H1 (cell line): Measurements from ENCODE around the gene TNS1. TPM values are rescaled to one million over a fixed set of nuclear protein-coding genes. Genes with fewer than 3 reads are reported as not detected.

Experiments used
- CTCF ChIA-PET: fragments of 300-600 bp; sonication (Branson Sonifier 250); formaldehyde crosslinking; loops from one replicate; lab custom pipeline; 2021; ENCODE audit not compliant: partially characterized antibody; lab: Charles Lee
- POLR2A ChIA-PET: fragments of 300-600 bp; sonication (Branson Sonifier 250); formaldehyde crosslinking; loops from one replicate; lab custom pipeline; 2021; ENCODE audit warnings: inconsistent platforms; ENCODE audit not compliant: partially characterized antibody; lab: Charles Lee
- DNase-seq, 2 experiments: peaks; one replicate each; pipeline versions ENCODE4 v3.0.0 to v3.0.0-alpha.2; 2010 to 2022; ENCODE audit warnings: low spot score in 2 of 2, low read depth in 1 of 2, mixed read lengths in 1 of 2
- FAIRE-seq: peaks from 2 replicates; lab custom pipeline; 2011; peaks lifted over from hg19 to GRCh38; lab: Jason Lieb, UNC
- H2AFZ ChIP-seq: 2 replicates; pipeline ENCODE4 v1.8.1; 2012; ENCODE audit warnings: low read length, inconsistent platforms
- H2AK5ac ChIP-seq: 2 replicates; pipeline ENCODE4 v1.6.1; 2013; ENCODE audit warnings: low read depth, low read length
- H2BK120ac ChIP-seq: replicated peaks from 2 replicates; pipeline ENCODE3; 2013; ENCODE audit warnings: low read depth, low read length, inconsistent platforms
- H2BK12ac ChIP-seq: 2 replicates; pipeline ENCODE4 v1.6.1; 2013; ENCODE audit warnings: low read depth, low read length
- H2BK15ac ChIP-seq: 2 replicates; pipeline ENCODE4 v1.6.1; 2013; ENCODE audit warnings: low read length
- H2BK20ac ChIP-seq: 2 replicates; pipeline ENCODE4 v1.6.1; 2013; ENCODE audit warnings: low read length
- H2BK5ac ChIP-seq: 2 replicates; pipeline ENCODE4 v1.6.1; 2013; ENCODE audit warnings: low read depth, low read length
- H3K14ac ChIP-seq: 2 replicates; pipeline ENCODE4 v1.6.1; 2013; ENCODE audit warnings: inconsistent platforms; ENCODE audit not compliant: insufficient read length
- H3K18ac ChIP-seq: 2 replicates; pipeline ENCODE4 v1.6.1; 2013; ENCODE audit warnings: low read length; ENCODE audit errors: extremely low read depth
- H3K23ac ChIP-seq: 2 replicates; pipeline ENCODE4 v1.6.1; 2013; ENCODE audit warnings: inconsistent platforms; ENCODE audit not compliant: insufficient read length
- H3K23me2 ChIP-seq: 2 replicates; pipeline ENCODE4 v1.6.1; 2013; ENCODE audit warnings: low read depth, low read length
- H3K27ac ChIP-seq: 2 replicates; pipeline ENCODE4 v1.6.1; 2011; ENCODE audit warnings: low read depth, low read length, inconsistent platforms
- H3K27me3 ChIP-seq, 4 experiments: replicated peaks in 1 of 4; 1 replicate in 1 of 4; 2 replicates in 3 of 4; pipeline versions ENCODE4 v1.6.1 to v1.8.1; 2011 to 2013; ENCODE audit warnings: low read length in 3 of 4, mild to moderate bottlenecking in 3 of 4, inconsistent platforms in 2 of 4, mixed read lengths in 2 of 4, moderate library complexity in 1 of 4; ENCODE audit not compliant: control insufficient read depth in 3 of 4, insufficient read depth in 3 of 4; ENCODE audit errors: extremely low read depth in 1 of 4
- H3K36me3 ChIP-seq, 4 experiments: 2 replicates each; pipeline versions ENCODE4 v1.6.1 to v1.8.1; 2011 to 2013; ENCODE audit warnings: mild to moderate bottlenecking in 4 of 4, low read length in 3 of 4, moderate library complexity in 2 of 4, control low read depth in 1 of 4, inconsistent platforms in 1 of 4; ENCODE audit not compliant: insufficient read depth in 4 of 4, control insufficient read depth in 2 of 4
- H3K4ac ChIP-seq: replicated peaks from 2 replicates; pipeline ENCODE3; 2013; ENCODE audit warnings: low read length, low read depth, mixed read lengths, inconsistent platforms; ENCODE audit not compliant: insufficient read length
- H3K4me1 ChIP-seq, 4 experiments: replicated peaks in 1 of 4; 1 replicate in 1 of 4; 2 replicates in 3 of 4; pipeline versions ENCODE4 v1.6.1 to v1.8.1; 2011 to 2013; ENCODE audit warnings: low read length in 3 of 4, inconsistent platforms in 2 of 4, mixed read lengths in 1 of 4; ENCODE audit not compliant: insufficient read depth in 4 of 4, control insufficient read depth in 3 of 4
- H3K4me2 ChIP-seq, 2 experiments: 2 replicates each; pipeline versions ENCODE4 v1.6.1 to v1.8.1; 2011 to 2013; ENCODE audit warnings: low read depth in 2 of 2, low read length in 2 of 2, control low read depth in 1 of 2, inconsistent platforms in 1 of 2, mild to moderate bottlenecking in 1 of 2; ENCODE audit not compliant: insufficient read depth in 1 of 2
- H3K4me3 ChIP-seq, 4 experiments: fragments of 200-600, 300-600 bp in 1 of 4; sonication (generic), shearing (Covaris generic), sonication (Bioruptor Twin) in 1 of 4; 2 replicates each; pipeline versions ENCODE4 v1.5.1 to v1.8.1; 2011 to 2016; ENCODE audit warnings: low read length in 4 of 4, low read depth in 3 of 4, control low read depth in 2 of 4, inconsistent platforms in 2 of 4, mild to moderate bottlenecking in 2 of 4, mixed read lengths in 1 of 4, moderate library complexity in 1 of 4; ENCODE audit not compliant: insufficient read depth in 2 of 4; ENCODE audit errors: extremely low read depth in 1 of 4
- H3K56ac ChIP-seq: replicated peaks from 2 replicates; pipeline ENCODE3; 2013; ENCODE audit warnings: low read depth, mild to moderate bottlenecking, mixed read lengths, low read length, inconsistent platforms; ENCODE audit not compliant: insufficient read length
- H3K79me1 ChIP-seq: 2 replicates; pipeline ENCODE4 v1.6.1; 2013; ENCODE audit warnings: low read depth, low read length, control low read depth
- H3K79me2 ChIP-seq, 2 experiments: 2 replicates each; pipeline versions ENCODE4 v1.6.1 to v1.8.1; 2012 to 2013; ENCODE audit warnings: low read length in 2 of 2, mild to moderate bottlenecking in 2 of 2, inconsistent platforms in 1 of 2; ENCODE audit not compliant: insufficient read depth in 2 of 2, control insufficient read depth in 1 of 2
- H3K9ac ChIP-seq, 4 experiments: replicated peaks in 1 of 4; 1 replicate in 1 of 4; 2 replicates in 3 of 4; pipeline versions ENCODE4 v1.6.1 to v1.8.1; 2011 to 2013; ENCODE audit warnings: low read depth in 3 of 4, low read length in 3 of 4, control low read depth in 2 of 4, mild to moderate bottlenecking in 2 of 4, moderate library complexity in 2 of 4, inconsistent platforms in 1 of 4; ENCODE audit errors: extremely low read depth in 1 of 4
- H3K9me3 ChIP-seq, 2 experiments: 2 replicates each; pipeline versions ENCODE4 v1.6.1 to v1.8.1; 2012 to 2013; ENCODE audit warnings: mild to moderate bottlenecking in 2 of 2, moderate library complexity in 2 of 2, control low read depth in 1 of 2, inconsistent platforms in 1 of 2, low read depth in 1 of 2, low read length in 1 of 2, mixed read lengths in 1 of 2; ENCODE audit not compliant: insufficient read depth in 2 of 2
- H4K20me1 ChIP-seq, 2 experiments: replicated peaks in 1 of 2; 2 replicates each; pipeline versions ENCODE3 to v1.8.1; 2011 to 2013; ENCODE audit warnings: inconsistent platforms in 2 of 2, low read length in 2 of 2, mild to moderate bottlenecking in 1 of 2; ENCODE audit not compliant: insufficient read depth in 2 of 2, control insufficient read depth in 1 of 2
- H4K5ac ChIP-seq: 2 replicates; pipeline ENCODE4 v1.6.1; 2013; ENCODE audit warnings: low read length, low read depth, mixed read lengths, inconsistent platforms; ENCODE audit not compliant: insufficient read length
- H4K8ac ChIP-seq: 2 replicates; pipeline ENCODE4 v1.8.0; 2013; ENCODE audit warnings: mild to moderate bottlenecking, moderate library complexity, low read length, inconsistent platforms; ENCODE audit not compliant: insufficient read depth; ENCODE audit errors: extremely low read depth
- H4K91ac ChIP-seq: replicated peaks from 2 replicates; pipeline ENCODE3; 2013; ENCODE audit warnings: low read length, mixed read lengths, inconsistent platforms; ENCODE audit not compliant: insufficient read length
- ATF2 ChIP-seq: IDR thresholded peaks from 2 replicates; pipeline ENCODE4 v1.6.1; 2012; ENCODE audit warnings: low read length, inconsistent platforms
- BACH1 ChIP-seq: IDR thresholded peaks from 2 replicates; pipeline ENCODE4 v1.6.1; 2012; ENCODE audit warnings: low read length, improper control_type of control experiment
- CBX5 ChIP-seq: fragments of 300-800, 300-1000 bp; sonication (generic); IDR thresholded peaks from 2 replicates; pipeline ENCODE4 v1.7.1; 2016; ENCODE audit warnings: antibody characterized with exemption, low read length, low read depth
- CBX8 ChIP-seq: fragments of 300-800, 300-1000 bp; sonication (generic); IDR thresholded peaks from 2 replicates; pipeline ENCODE4 v1.7.1; 2016; ENCODE audit warnings: low read depth, low read length, borderline replicate concordance
- FOSL1 ChIP-seq: IDR thresholded peaks from 2 replicates; pipeline ENCODE4 v1.6.1; 2011; ENCODE audit warnings: mild to moderate bottlenecking, low read depth, low read length, moderate library complexity; ENCODE audit not compliant: insufficient read depth
- JUND ChIP-seq: IDR thresholded peaks from 2 replicates; pipeline ENCODE4 v1.6.1; 2011; ENCODE audit warnings: mild to moderate bottlenecking, improper control_type of control experiment, low read length
- POLR2A ChIP-seq, 2 experiments: IDR thresholded peaks; 1 replicate in 1 of 2; 2 replicates in 1 of 2; pipeline ENCODE4 v1.6.1; 2011; ENCODE audit warnings: low read depth in 2 of 2, low read length in 2 of 2, mild to moderate bottlenecking in 2 of 2; ENCODE audit errors: control extremely low read depth in 1 of 2
- RAD21 ChIP-seq, 2 experiments: IDR thresholded peaks in 1 of 2; conservative IDR thresholded peaks in 1 of 2; 2 replicates each; pipeline ENCODE4 v1.6.1; 2011; ENCODE audit warnings: low read depth in 2 of 2, low read length in 2 of 2, improper control_type of control experiment in 1 of 2, inconsistent platforms in 1 of 2, mild to moderate bottlenecking in 1 of 2, moderate library complexity in 1 of 2
- SP4 ChIP-seq: IDR thresholded peaks from 2 replicates; pipeline ENCODE4 v1.6.1; 2012; ENCODE audit warnings: low read length, inconsistent platforms
- TAF1 ChIP-seq: IDR thresholded peaks from 2 replicates; pipeline ENCODE4 v1.6.1; 2011; ENCODE audit warnings: mild to moderate bottlenecking, low read depth, low read length
- TEAD4 ChIP-seq: IDR thresholded peaks from 2 replicates; pipeline ENCODE4 v1.6.1; 2012; ENCODE audit warnings: low read depth, low read length, inconsistent platforms, mixed read lengths
- WGBS, 2 experiments: shearing (Covaris generic) in 1 of 2; methylation state at CpG; one replicate each; pipeline versions ENCODE4 v1.1.6 to v1.1.7; 2013 to 2015; ENCODE audit warnings: low lambda C conversion rate in 2 of 2, mixed read lengths in 2 of 2, inconsistent platforms in 1 of 2, low coverage in 1 of 2, missing lambda C conversion rate in 1 of 2; ENCODE audit not compliant: insufficient replicate concordance in 2 of 2, insufficient coverage in 1 of 2, insufficient read length in 1 of 2; ENCODE audit errors: extremely low coverage in 1 of 2, missing lambda C conversion rate in 1 of 2; 5-methylcytosine and 5-hydroxymethylcytosine counted together
- polyA plus RNA-seq, 7 experiments: library from polyadenylated mRNA; depleted of rRNA in 3 of 7; stranded (reverse) in 5 of 7; unstranded in 2 of 7; fragments of >200 nt in 5 of 7; fragments of 200-250 nt in 2 of 7; gene quantifications; 1 replicate in 5 of 7; 2 replicates in 1 of 7; 4 replicates in 1 of 7; pipeline versions ENCODE4 v1.2.1 to v1.2.3, GENCODE V29; 2011 to 2013; ENCODE audit warnings: missing spikeins in 2 of 7, mixed read lengths in 2 of 7
- total RNA-seq: library from RNA; stranded (reverse); fragmentation: NEBNext Ultra II Directional; extraction: Animal tissue kit (Norgen Biotek cat#: 25700); gene quantifications from 2 replicates; pipeline ENCODE4 v1.2.1, GENCODE V29; 2021

The TNS1 gene
- total and polyA plus RNA-seq, 2 of the 8 experiments (the other 6 are each of a cell fraction or from before 2014, with no cell fraction given), result 1.5 to 5.1 TPM

- H3K4me2 ChIP-seq, result no peak overlapping the region
- H3K4me1 ChIP-seq, result peaks cover 0 to 4% (median 1%) of the 10 kb centered on the region in 4 experiments; a peak in 2 of 7 replicates
- H4K20me1 ChIP-seq, result peaks cover 0 to 5% of the 10 kb centered on the region in 2 experiments
- POLR2A ChIA-PET, result interaction anchor here (0.7 kb wide), 1 partner anchor 91 kb away, joined by 3 read pairs; no protein-coding TSS in a partner anchor
- H3K4me3 ChIP-seq, result no peak overlapping the region
- H3K23ac ChIP-seq, result no peak overlapping the region
- H3K56ac ChIP-seq, result no peak overlapping the region
- no peaks in the 10 kb centered on the region; a peak in 1 of 8 replicates for H3K36me3 ChIP-seq
- no peak overlapping the region for H2BK12ac ChIP-seq
- no peak overlapping the region for H2BK120ac ChIP-seq
- 0 out of 7 replicates have a peak, but pooled peaks cover 0 to 2% (median 0%) of the 10 kb centered on the region in 4 experiments for H3K27me3 ChIP-seq
- H3K9ac ChIP-seq, result no peak overlapping the region
- no peak overlapping the region for H2AK5ac ChIP-seq
- DNase-seq (no peak), FAIRE-seq (no peak)
- no peaks in the 10 kb centered on the region; the same call in none of the 2 replicates for H3K23me2 ChIP-seq
- no peak overlapping the region for H4K91ac ChIP-seq
- no peaks in the 10 kb centered on the region for H3K9me3 ChIP-seq
- H4K8ac ChIP-seq, result no peak overlapping the region
- TF ChIP-seq ATF2 (no peak), CBX5 (no peak), JUND (no peak), TEAD4 (no peak), TAF1 (no peak), CBX8 (no peak), FOSL1 (no peak), SP4 (no peak), POLR2A (IDR thresholded peaks at IDR 0.05; ENCODE audit: control extremely low read depth in 1 of 2, low read depth in 2 of 2, low read length in 2 of 2) (no peak), RAD21 (IDR thresholded peaks at IDR 0.05 in 1 of 2, conservative IDR thresholded peaks at IDR 0.05 in 1 of 2; ENCODE audit: low read depth in 2 of 2, low read length in 2 of 2) (no peak), BACH1 (no peak)
- H3K18ac ChIP-seq, result no peak overlapping the region
- H3K14ac ChIP-seq, result no peak overlapping the region
- H2BK20ac ChIP-seq, result no peak overlapping the region
- no peaks in the 10 kb centered on the region for H3K79me1 ChIP-seq
- no peak overlapping the region for H2AFZ ChIP-seq
- no peak overlapping the region for H4K5ac ChIP-seq
- H2BK5ac ChIP-seq, result no peak overlapping the region
- no peak overlapping the region for H3K27ac ChIP-seq
- H2BK15ac ChIP-seq, result no peak overlapping the region
- CTCF ChIA-PET, result interaction anchor here (0.7 to 30.4 kb wide), 11 partner anchors 8 to 217 kb away, joined by 3 to 759 read pairs (median 17); no protein-coding TSS in a partner anchor
- H3K79me2 ChIP-seq, result no peaks in the 10 kb centered on the region
- WGBS, 2 experiments, result 96% methylated on average over 8 of the region's 8 CpGs; no CpG with 5 or more reads in 1 of the 2 experiments
- H3K4ac ChIP-seq, result no peak overlapping the region
Observed at GRCh38 chr2:217793566-217794132, 209.1 kb downstream of the TNS1 start.
